B cell (primary cell): ENCODE measurements around the gene ICOS.

Source experiments
- EZH2 ChIP-seq: IDR thresholded peaks from 2 replicates; pipeline ENCODE4 v1.6.1; 2012; ENCODE audit warnings: borderline replicate concordance, low read depth, mild to moderate bottlenecking, moderate library complexity, low read length; ENCODE audit not compliant: insufficient read depth, poor library complexity, severe bottlenecking
- TF ChIP-seq, protein P1 (sequence below): fragments of 200-600 bp; IDR thresholded peaks from one replicate; pipeline ENCODE4 v1.8.0; 2022; ENCODE audit warnings: antibody characterized with exemption, mild to moderate bottlenecking

DNA sequence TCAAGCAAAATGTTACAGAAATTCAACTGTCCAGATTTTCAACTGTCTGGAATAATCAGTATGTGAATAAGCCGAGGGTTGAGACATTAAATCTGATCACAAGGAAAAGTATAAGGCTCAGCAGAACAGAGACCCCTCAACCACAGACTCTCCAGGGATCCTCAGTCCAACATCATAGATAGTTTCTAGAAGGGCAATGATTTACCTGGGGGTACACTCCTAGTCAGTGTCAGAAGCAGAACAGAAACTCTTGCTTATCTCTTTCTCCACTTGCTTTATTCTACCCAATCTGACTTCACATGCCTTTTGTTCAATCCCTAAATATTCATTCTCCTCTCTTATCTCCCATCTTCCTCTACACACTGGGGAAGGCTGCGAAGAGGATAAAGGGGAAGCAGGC is 36.4 kb downstream of the ICOS start:
- TF ChIP-seq, protein P1, sequence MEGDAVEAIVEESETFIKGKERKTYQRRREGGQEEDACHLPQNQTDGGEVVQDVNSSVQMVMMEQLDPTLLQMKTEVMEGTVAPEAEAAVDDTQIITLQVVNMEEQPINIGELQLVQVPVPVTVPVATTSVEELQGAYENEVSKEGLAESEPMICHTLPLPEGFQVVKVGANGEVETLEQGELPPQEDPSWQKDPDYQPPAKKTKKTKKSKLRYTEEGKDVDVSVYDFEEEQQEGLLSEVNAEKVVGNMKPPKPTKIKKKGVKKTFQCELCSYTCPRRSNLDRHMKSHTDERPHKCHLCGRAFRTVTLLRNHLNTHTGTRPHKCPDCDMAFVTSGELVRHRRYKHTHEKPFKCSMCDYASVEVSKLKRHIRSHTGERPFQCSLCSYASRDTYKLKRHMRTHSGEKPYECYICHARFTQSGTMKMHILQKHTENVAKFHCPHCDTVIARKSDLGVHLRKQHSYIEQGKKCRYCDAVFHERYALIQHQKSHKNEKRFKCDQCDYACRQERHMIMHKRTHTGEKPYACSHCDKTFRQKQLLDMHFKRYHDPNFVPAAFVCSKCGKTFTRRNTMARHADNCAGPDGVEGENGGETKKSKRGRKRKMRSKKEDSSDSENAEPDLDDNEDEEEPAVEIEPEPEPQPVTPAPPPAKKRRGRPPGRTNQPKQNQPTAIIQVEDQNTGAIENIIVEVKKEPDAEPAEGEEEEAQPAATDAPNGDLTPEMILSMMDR = no peak
- no peak for TF ChIP-seq EZH2
